Stimulated activated CD8-positive, alpha-beta memory T cell treated with anti-CD3 and anti-CD28 coated beads, Interleukin-4, amount 100 ng/mL, for 4 hours (primary cell): ENCODE data around the gene SUMO1.
"Not testable (repeated sequence)": the region's sequence is repeated elsewhere in the genome, so short reads cannot be mapped to it uniquely, and the experiment has no call there.

ENCODE experiments used
- DNase-seq, 2 donors: peaks; one replicate each; pipeline ENCODE4 v3.0.0-alpha.2; 2020; ENCODE audit warnings: low read depth in 2 of 2, low spot score in 1 of 2

Gene SUMO1

DNA sequence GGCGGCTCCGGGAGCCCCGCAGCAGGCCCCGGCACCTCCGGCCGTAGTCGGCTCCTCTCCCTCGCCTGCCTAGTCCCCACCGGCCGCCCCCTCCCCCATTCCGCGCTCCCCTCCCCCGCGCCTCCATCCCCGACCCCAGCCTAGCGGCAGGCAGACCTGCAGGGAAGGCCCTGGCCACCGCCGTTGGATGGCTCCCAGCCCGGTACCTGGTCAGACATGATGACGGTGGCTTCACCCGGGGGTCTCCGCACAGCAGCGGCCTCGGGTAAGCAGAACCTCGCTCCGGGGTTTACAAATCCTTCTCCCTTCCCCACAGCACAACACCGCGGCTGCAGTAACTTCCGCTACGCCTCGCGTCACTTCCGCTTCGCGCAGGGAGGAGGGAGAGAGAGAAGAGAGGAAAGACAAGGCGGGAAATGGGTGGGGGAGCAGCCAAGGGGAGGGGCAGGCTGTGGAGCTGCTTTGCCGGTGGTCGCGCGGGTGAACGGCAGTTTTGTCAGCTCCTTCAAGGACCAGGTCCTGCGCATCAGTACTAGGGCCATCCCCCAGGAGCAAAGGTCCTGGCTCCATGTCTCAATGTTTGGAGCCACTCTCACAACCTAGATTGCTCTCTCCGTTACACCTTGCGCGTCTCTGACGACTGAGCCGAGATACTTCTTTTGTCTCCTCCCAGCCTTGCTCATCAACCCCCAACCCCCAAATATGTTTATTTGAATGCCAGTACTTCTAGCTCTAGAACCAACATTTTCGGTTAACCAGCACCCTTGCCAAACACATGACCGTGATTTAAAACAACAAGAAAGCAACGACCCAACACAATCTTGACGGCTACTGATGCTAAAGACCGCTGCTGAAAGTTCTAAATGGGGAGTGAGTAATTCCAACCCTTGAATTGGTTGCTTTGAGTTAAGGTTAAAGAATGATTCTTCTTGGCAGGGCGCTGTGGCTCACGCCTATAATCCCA, at the start of gene SUMO1:
Gene SUMO1, minus strand, starts transcription at position 364 of the 964 bp plus-strand sequence. Its CDS starts 146 bp downstream, at position 218.
- peak; percentile 80 to 87 for DNase-seq

DNA sequence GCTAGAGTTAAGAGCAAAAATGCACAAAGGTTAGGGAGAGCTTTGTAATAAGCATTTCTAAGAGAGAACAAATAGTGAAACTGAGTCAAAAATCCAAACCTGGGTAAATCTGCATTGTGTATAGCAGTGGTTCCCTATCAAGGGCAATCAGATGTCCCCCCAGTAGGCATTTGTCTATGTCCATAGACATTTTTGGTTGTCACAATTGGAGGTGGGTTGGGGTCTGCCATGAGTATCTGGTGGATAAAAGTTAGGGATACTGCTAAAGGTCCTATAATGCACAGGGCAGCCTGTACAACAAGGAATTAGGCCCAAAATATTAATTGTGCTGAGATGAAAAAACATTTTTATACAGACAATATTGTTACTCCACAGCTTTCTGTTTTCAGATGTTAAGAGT, 48.2 kb upstream of the SUMO1 start:
- no peak for DNase-seq

DNA sequence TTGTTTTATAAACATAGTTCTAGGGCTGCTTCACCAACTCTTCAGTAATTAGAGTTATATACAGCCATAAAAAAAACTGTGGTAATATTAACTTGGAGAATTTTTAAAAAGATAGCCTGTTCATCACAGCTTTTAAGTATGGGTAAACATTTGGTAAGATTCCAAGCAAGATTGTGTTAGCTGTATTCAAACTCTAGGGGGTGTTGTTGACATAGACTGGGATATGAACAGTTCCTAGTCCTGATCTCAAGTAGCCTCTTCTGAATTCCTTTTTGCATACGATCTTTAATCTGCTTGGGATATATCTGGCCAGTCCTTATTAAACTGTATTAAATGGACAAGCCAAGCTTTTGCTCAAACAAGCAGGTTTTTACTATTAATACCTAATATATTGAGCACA, 40.5 kb upstream of the SUMO1 start:
- DNase-seq = no peak

DNA sequence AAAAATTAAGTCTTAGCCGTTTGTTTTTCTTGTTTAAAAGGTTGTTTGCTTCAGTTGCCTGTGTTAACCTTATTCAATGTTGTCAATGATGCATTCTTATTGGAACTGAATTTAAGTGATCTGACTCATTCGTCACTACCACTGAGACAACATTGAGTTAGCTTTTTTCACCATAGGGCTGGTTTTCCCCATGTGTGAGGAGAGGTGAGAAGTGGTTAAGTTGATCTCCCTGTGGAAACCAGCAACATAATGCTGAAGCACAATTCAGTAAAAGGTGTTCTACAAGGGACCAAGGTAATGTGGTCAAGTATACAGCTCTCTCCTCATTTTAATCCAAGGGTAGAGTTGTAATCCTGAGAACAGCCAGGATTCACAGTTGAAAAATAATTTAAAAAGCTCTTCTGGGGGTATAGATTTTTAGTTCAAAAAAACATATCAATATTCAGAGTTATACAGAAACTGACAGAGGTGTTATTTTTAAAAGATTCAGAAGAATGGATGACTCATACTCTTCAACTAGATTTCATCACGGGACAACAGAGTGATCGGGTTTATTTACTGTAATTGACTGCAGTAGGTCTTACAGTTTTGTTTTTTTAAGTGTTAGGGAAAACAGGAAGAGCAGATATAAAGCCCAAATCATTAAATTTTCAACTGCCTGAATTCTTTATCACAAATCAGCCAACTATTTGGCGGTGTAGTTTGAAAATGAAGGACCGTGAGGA, 39.8 kb upstream of the SUMO1 start:
- no peak for DNase-seq

DNA sequence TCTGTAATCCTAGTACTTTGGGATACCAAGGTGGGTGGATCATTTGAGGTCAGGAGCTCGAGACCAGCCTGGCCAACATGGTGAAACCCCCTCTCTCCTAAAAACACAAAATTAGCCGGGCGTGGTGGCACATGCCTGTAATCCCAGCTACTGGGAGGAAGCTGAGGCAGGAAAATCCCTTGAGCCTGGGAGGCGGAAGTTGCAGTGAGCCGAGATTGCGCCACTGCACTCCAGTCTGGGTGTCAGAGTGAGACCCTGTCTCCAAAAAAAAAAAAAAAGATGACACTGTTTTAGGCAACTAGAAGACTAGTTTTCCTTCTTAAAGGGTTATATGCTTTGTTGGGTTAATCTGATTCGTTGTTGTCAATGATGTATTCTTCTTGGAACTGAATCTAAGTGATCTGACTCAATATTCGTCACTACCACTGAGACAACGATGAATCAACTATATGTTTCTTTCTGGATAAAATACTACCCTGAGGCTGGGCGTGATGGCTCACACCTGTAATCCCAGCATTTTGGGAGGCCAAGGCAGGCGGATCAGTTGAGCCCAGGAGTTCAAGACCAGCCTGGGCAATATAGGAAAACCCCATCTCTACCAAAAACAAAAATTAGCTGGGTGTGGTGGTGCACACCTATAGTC, 37.8 kb upstream of the SUMO1 start:
- not testable (repeated sequence) for DNase-seq

DNA sequence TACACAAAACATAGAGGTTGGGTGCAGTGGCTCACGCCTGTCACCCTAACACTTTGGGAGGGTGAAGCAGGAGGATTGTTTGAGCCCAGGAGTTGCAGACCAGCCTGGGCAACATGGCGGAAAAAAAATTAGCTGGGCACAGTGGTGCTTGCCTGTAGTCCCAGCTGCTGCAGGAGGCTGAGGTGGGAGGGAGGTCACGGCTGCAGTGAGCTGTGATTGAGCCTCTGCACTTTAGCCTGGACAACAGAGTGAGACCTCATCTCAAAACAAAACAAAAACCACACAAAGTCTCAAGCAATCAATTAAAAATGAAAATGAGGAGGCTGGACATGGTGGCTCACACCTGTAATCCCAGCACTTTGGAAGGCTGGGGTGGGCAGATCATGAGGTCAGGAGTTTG, 32.1 kb upstream of the SUMO1 start:
- DNase-seq = no peak

DNA sequence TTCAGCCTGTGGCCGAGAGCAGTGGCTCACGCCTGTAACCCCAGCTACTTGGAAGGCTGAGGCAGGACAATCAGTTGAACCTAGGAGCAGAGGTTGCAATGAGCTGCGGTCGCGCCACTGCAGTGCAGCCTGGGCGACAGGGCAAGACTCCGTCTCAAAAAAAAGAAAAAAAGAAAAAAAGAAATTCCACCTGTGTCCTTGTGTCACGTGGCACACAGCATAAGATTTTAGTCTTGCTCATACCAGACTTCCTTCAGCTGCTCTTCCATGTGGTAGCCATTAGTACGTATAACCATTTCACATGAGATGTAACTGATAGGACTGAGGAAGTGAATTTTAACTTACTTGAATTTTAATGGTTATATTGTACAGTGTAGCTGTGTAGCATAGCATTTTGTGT, 31.2 kb upstream of the SUMO1 start:
- no peak for DNase-seq

DNA sequence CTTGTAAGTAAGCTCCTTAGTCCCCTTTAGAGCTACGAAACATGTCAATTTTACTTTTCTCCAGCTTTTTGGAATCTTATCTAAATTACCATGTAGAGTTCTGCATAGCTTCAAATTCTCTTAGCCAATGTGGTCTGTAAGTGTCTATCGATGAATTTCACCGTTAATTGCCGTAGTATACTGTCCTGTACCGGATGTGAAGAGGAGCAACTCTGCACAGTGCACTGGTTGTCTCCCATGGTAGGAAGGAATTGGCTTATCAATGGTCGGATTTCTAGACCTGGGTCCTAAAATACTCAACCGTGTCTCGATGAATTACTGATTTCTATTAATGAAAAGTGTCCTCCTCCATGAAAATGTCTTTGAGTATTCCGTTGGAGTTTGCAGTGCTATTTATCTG, 29.1 kb upstream of the SUMO1 start:
- DNase-seq = no peak

DNA sequence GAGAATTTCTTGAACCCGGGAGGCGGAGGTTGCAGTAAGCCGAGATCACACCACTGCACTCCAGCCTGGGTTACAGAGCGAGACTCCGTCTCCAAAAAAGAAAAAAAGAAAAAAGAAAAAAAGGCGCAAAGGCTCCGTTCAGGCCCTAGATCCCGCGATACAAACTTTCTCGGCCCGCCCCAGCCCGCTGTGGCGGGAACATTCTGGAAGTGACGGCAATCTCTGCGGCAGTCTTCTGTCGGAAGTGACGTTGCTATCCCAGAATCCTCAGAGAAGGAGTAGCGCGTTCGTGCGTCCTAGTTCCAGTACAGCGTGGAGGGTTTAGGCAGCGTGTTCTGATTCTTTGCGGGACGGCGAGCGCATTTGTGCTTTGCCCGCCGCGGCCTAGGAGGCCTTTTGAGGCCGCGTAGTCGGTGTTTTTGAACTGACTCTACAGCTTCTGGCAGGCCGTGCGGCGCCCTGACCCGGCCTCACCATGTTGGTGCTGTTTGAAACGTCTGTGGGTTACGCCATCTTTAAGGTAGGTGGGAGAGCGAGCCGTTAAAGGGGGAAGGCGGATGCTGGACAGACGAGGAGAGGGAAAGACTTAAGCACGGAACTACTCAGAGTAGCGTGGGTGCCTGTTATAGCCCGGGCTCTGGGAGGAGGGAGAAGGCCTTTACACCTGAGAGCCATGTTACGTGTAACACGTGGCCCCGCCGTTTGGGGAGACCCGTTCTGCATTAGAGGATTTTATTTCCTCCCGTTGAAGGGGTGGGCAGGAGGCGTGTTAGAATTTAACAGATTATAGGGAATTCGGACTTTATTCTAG, 27.3 kb upstream of the SUMO1 start, which contains the start of gene NOP58:
Gene NOP58, plus strand, starts transcription at position 297 of the 811 bp plus-strand sequence. Its CDS starts 179 bp downstream, at position 476.
- DNase-seq = peak; percentile 68 to 75

DNA sequence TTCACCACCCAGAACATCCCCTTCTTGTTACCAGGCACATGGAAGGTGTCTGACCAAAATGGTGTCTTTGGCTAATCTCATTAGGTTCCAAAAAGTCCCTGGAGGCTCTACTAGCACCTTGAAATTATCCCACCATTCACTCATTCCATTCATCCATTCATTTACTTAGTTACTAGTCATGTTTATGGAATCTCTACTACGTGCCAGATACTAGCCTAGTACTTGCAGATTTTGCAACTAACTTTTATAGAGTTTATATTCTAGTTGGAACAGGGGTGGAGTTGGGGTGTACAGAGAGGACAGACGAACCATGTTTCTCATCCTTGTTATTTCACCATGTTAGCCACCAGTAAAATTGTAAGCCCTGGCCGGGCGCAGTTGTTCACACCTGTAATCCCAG, 23.1 kb upstream of the SUMO1 start:
- DNase-seq = no peak

DNA sequence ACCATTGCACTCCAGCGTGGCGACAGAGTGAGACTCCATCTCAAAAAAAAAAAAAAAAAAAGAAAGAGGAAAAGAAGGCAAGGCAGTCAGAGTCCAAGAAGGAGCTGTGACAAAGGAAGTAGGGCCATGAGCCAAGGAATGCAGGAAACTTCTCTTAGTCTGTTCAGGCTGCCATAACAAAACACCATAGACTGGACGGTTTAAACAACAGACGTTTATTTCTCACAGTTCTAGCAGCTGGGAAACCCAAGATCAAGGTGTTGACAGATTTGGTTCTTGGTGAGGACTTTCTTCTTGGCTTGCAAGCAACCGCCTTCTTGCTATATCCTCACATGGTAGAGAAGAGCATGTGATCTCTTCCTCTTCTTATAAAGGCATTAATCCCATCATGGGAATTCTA, 13.1 kb upstream of the SUMO1 start:
- no peak for DNase-seq

DNA sequence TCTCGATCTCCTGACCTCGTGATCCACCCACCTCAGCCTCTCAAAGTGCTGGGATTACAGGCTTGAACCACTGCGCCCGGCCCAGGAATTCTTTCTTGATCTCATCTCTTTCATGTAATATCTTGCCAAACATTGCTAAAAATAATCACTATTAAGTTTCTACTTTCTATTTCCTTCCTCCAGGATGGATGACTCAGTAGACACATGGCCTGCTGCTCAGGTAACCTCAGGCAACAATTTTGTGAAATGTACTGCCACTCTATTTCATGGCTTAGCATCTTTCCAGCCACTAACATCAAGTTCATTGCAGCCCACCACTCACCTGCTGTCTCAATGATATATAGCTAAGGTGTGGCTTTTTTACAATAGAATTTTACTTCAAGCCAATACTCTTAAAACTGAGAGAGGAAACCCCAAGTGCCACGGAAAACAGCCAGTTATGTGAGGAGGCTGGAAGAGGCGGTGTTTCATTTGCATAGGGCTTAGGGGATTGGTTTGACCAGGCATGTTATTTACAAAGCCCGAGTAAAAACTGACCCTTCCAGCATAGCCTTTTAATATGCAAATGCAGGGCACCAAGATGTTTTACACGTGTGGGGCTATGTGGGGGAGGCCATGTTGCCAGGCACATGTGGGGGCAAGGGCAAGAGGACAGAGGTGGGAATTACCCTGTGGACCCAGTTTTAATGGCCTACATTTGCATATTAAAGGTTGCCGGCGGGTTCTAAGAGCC, 11.3 kb upstream of the SUMO1 start:
- DNase-seq = no peak

DNA sequence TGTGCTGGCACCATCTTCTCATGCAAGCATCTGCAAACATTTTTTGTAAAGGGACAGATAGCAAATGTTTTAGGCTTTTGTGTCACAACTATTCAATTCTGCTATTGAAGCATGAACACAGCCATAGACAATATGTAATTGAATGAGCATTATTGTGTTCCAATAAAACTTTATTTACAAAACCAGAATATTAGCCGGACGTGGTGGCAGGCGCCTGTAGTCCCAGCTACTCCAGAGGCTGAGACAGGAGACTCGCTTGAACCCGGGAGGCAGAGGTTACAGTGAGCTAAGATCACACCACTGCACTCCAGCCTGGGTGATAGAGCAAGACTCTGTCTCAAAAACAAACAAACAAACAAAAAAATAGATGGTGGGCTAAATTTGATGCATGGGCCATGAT, 9.3 kb upstream of the SUMO1 start:
- DNase-seq = not testable (repeated sequence)

DNA sequence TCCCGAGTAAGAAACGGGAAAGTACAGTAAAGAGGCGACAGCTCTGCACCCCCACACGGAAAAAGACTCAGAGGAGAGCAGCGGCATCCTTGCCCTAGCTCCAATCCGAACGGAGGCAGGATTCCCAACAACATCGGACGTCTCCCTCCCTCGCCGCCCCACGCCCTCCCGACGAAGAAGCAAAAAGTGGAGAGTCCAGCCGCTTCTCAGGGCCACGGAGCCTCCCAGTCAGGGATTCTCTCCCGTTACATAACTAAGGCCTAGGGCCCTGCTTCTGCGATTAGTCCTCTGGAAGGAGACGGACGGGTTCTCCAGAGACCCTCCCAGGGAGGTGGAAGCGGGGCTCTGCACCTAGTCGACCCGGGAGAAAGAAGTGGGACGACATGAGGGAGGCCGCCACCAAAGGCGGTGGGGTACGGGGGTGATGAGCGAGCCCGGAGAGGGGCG, 587 bp downstream of the SUMO1 start:
- DNase-seq = peak in 1 of 2 donors; percentile 0

DNA sequence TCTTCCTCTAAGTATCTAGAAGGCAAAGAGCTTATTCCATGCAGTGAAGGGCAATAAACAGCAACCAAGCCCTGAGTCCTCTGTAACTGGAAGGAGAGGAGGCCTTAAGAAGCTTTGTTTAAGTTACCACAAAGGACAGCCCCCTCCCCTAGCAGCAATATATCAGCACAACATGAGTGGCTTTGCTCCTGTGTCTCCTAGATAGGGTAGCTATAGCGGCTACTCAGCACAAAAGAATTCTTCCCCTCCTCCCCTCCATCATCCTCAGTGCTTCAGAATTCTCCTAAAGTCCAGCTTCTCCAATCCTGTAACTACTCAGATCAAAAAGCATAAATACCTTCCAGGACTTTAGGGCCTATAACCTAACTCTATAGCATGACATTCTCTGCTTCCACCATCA, 16.5 kb downstream of the SUMO1 start:
- no peak for DNase-seq

DNA sequence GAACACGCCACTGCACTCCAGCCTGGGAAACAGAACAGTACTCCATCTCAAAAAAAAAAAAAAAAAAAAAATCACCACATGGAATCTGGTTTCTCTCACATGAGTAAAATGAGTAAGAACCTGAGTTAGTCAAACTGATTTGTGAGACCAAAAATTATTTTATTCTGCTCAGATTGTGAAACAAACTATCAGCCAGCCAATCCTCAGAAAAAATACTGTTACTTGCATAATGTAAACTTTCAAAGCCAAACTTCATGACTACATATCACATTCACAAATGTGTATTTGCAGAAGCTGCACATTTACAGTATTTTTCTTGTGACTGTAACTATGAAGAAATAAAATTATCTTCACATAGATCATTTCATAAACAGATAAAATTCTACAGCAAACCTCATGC, 23.2 kb downstream of the SUMO1 start:
- no peak for DNase-seq

DNA sequence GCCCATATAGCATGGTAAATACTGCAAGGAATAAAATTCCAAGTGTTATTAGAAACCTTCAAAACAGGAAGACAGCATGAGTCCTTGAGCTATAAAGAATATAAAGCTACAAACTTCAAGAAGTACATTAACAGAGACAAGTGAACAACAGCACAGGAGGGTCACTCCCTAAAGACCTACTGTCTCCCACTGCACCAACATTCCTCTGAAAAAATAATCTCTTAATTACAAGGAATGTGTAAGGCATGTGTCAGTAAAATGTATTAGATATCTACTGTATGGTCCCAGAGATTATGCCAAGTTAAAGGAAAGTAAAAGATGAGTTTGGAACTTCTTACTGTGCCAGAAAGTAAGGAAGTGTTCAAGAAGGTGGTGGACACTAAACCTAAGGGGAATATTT, 29.9 kb downstream of the SUMO1 start:
- no peak for DNase-seq

DNA sequence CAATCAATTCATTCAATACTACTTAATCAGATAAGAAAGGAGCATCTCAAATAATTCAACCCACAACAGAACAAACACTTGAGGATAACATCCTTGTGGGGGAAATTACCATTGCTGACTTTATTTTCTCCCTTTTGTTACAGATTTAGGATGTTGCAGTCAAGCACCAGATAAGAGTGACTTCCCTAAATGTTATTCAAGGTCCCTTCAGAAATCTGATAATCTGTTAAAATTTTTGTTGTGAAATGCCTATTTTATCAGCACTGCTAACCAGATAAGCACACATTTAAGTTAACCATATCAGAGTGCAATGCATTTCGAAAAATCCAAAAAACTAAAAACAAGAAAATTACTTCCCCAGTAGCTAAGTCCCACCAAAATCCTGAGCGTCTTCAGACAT, 33.5 kb downstream of the SUMO1 start:
- no peak for DNase-seq

DNA sequence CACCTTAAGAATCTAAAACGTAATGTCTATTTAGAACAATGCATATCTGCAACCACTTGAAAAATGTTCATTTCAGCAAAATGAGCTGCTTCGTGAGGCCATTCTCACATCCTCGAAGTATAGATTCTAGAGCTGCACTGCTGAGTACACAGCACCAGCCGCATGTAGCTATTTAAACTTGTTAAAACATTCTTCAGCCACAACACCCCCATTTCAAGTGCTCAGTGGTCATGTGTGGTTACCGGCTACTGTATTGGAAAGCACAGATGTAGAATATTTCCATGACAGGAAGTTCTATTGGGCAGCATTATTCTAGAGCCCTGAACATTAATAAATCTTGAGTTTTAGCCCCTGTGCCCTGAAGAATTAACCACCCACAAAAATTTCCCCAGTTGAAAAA, 35.0 kb downstream of the SUMO1 start:
- DNase-seq = no peak
